HCT116 (cell line): Measurements from ENCODE around the gene TFF2. TPM values are rescaled to one million over a fixed set of nuclear protein-coding genes. Genes with fewer than 3 reads are reported as not detected.

Experiments
- ATAC-seq: fragments of 200-7000 bp; cut with Tn5 transposase; 2 replicates; pipeline ENCODE4 v1.9.1; 2020; ENCODE audit warnings: mild to moderate bottlenecking, moderate library complexity
- BruUV-seq: library from RNA; stranded (reverse); fragments of 400-500 nt; replicated peaks from 2 replicates; lab custom pipeline; 2021; lab: Mats Ljungman, UMichigan
- CTCF ChIA-PET: fragments of 300-600 bp; sonication (Branson Sonifier 250); formaldehyde crosslinking; loops from one replicate; lab custom pipeline; 2021; ENCODE audit warnings: antibody characterized with exemption; lab: Charles Lee
- POLR2A ChIA-PET: fragments of 300-600, 350-600 bp; sonication (Branson Sonifier 250); formaldehyde crosslinking; loops from one replicate; lab custom pipeline; 2021; ENCODE audit warnings: antibody characterized with exemption; lab: Charles Lee
- RAD21 ChIA-PET, 2 experiments: fragments of 300-600 bp; sonication (Branson Sonifier 250); formaldehyde crosslinking; loops; one replicate each; lab custom pipeline; 2023; ENCODE audit warnings: low total read pairs in 2 of 2; ENCODE audit not compliant: uncharacterized antibody in 2 of 2, unreplicated experiment in 2 of 2, low non-redundant PET in 1 of 2; lab: Charles Lee
- DNase-seq: peaks from one replicate; pipeline ENCODE4 v3.0.0-alpha.2; 2010; ENCODE audit warnings: low read depth, low spot score
- H2AFZ ChIP-seq: fragments of 200-600 bp; shearing (Covaris generic), sonication (generic); 2 replicates; pipeline ENCODE4 v1.6.1; 2017; ENCODE audit warnings: low read depth, mixed run types, mixed read lengths, antibody characterized with exemption, low read length; ENCODE audit not compliant: poor library complexity, severe bottlenecking
- H3K27ac ChIP-seq: 2 replicates; pipeline ENCODE4 v1.5.1; 2012; ENCODE audit warnings: low read depth, low read length
- H3K27me3 ChIP-seq: fragments of 200-600 bp; sonication (generic); 2 replicates; pipeline ENCODE4 v1.6.1; 2016; ENCODE audit warnings: mixed run types, low read length, mixed read lengths; ENCODE audit not compliant: insufficient read depth
- H3K36me3 ChIP-seq, 2 experiments: fragments of 200-500 bp in 1 of 2; fragments of 200-600 bp in 1 of 2; sonication (Bioruptor generic) in 1 of 2; sonication (generic) in 1 of 2; 2 replicates each; pipeline versions ENCODE4 v1.5.1 to v1.6.1; 2014 to 2016; ENCODE audit warnings: low read length in 2 of 2, inconsistent platforms in 1 of 2, mixed read lengths in 1 of 2, mixed run types in 1 of 2; ENCODE audit not compliant: insufficient read depth in 2 of 2, control insufficient read depth in 1 of 2
- H3K4me1 ChIP-seq, 2 experiments: fragments of 200-600 bp in 1 of 2; sonication (generic) in 1 of 2; 2 replicates each; pipeline versions ENCODE4 v1.5.1 to v1.6.1; 2012 to 2017; ENCODE audit warnings: low read length in 2 of 2, inconsistent platforms in 1 of 2, mild to moderate bottlenecking in 1 of 2, mixed read lengths in 1 of 2, mixed run types in 1 of 2, moderate library complexity in 1 of 2; ENCODE audit not compliant: insufficient read depth in 2 of 2, control insufficient read depth in 1 of 2
- H3K4me2 ChIP-seq: fragments of 200-600 bp; sonication (generic); 2 replicates; pipeline ENCODE4 v1.6.1; 2017; ENCODE audit warnings: mixed run types, low read length, mixed read lengths
- H3K4me3 ChIP-seq, 2 experiments: fragments of 200-600 bp in 1 of 2; sonication (generic) in 1 of 2; replicated peaks in 1 of 2; 2 replicates each; pipeline ENCODE4 v1.5.1; 2011 to 2016; ENCODE audit warnings: low read length in 2 of 2, control low read depth in 1 of 2, low read depth in 1 of 2, mild to moderate bottlenecking in 1 of 2, mixed read lengths in 1 of 2, mixed run types in 1 of 2
- H3K79me2 ChIP-seq: fragments of 200-600 bp; sonication (generic); 2 replicates; pipeline ENCODE4 v1.6.1; 2017; ENCODE audit warnings: mild to moderate bottlenecking, mixed run types, low read length, moderate library complexity, mixed read lengths; ENCODE audit not compliant: insufficient read depth
- H3K9ac ChIP-seq: fragments of 200-600 bp; sonication (generic); 2 replicates; pipeline ENCODE4 v1.6.1; 2016; ENCODE audit warnings: low read length, mixed read lengths
- H3K9me2 ChIP-seq: fragments of 200-600 bp; sonication (generic), shearing (Covaris generic); 2 replicates; pipeline ENCODE4 v1.6.1; 2017; ENCODE audit warnings: mixed run types, mild to moderate bottlenecking, moderate library complexity; ENCODE audit not compliant: insufficient read depth
- H3K9me3 ChIP-seq, 2 experiments: fragments of 200-500 bp in 1 of 2; fragments of 200-600 bp in 1 of 2; sonication (Bioruptor generic) in 1 of 2; sonication (generic) in 1 of 2; 2 replicates each; pipeline ENCODE4 v1.6.1; 2014 to 2017; ENCODE audit warnings: low read length in 2 of 2, mixed read lengths in 2 of 2, inconsistent platforms in 1 of 2, low read depth in 1 of 2, mild to moderate bottlenecking in 1 of 2, mixed run types in 1 of 2, moderate library complexity in 1 of 2; ENCODE audit not compliant: control insufficient read depth in 1 of 2, insufficient read depth in 1 of 2
- H4K20me1 ChIP-seq: fragments of 200-600 bp; sonication (generic), shearing (Covaris generic); 2 replicates; pipeline ENCODE4 v1.6.1; 2017; ENCODE audit warnings: mixed run types, mild to moderate bottlenecking, moderate library complexity; ENCODE audit not compliant: insufficient read depth
- CTCF ChIP-seq, 3 experiments: fragments of 200-600 bp in 1 of 3; sonication (generic) in 1 of 3; IDR thresholded peaks in 2 of 3; conservative IDR thresholded peaks in 1 of 3; 2 replicates each; pipeline ENCODE4 v1.5.1; 2012 to 2017; ENCODE audit warnings: low read depth in 2 of 3, low read length in 2 of 3, antibody characterized with exemption in 1 of 3, borderline replicate concordance in 1 of 3, control low read depth in 1 of 3, mild to moderate bottlenecking in 1 of 3, mixed read lengths in 1 of 3, mixed run types in 1 of 3, moderate library complexity in 1 of 3; ENCODE audit not compliant: insufficient read depth in 1 of 3
- ELF1 ChIP-seq: IDR thresholded peaks from 2 replicates; pipeline ENCODE4 v1.6.1; 2012; ENCODE audit warnings: low read depth, borderline replicate concordance
- EZH2 ChIP-seq: fragments of 200-600 bp; sonication (generic); IDR thresholded peaks from 2 replicates; pipeline ENCODE4 v1.6.1; 2017; ENCODE audit warnings: antibody characterized with exemption, mixed run types
- FOSL1 ChIP-seq: IDR thresholded peaks from 2 replicates; pipeline ENCODE4 v1.6.1; 2012; ENCODE audit warnings: low read depth
- MAX ChIP-seq: IDR thresholded peaks from 2 replicates; pipeline ENCODE4 v1.6.1; 2012
- POLR2AphosphoS5 ChIP-seq: IDR thresholded peaks from 2 replicates; pipeline ENCODE4 v1.6.1; 2011; ENCODE audit warnings: mild to moderate bottlenecking, low read depth, low read length, moderate library complexity
- RAD21 ChIP-seq: IDR thresholded peaks from 2 replicates; pipeline ENCODE4 v1.6.1; 2012; ENCODE audit warnings: low read depth, mild to moderate bottlenecking
- TCF7L2 ChIP-seq: IDR thresholded peaks from 2 replicates; pipeline ENCODE4 v1.7.0; 2011; ENCODE audit warnings: borderline replicate concordance, inconsistent platforms; ENCODE audit not compliant: insufficient read depth, insufficient read length; ENCODE audit errors: extremely low read depth
- YY1 ChIP-seq: IDR thresholded peaks from 2 replicates; pipeline ENCODE4 v1.6.1; 2011; ENCODE audit warnings: low read length, low read depth, moderate library complexity, mild to moderate bottlenecking; ENCODE audit not compliant: insufficient replicate concordance; ENCODE audit errors: extremely low read depth
- ZBTB33 ChIP-seq: IDR thresholded peaks from 2 replicates; pipeline ENCODE4 v1.6.1; 2011; ENCODE audit warnings: mild to moderate bottlenecking, low read length, moderate library complexity; ENCODE audit not compliant: insufficient replicate concordance; ENCODE audit errors: extremely low read depth
- ZFX ChIP-seq: fragments of 450-650 bp; IDR thresholded peaks from 2 replicates; pipeline ENCODE4 v1.6.1; 2017
- ZNF274 ChIP-seq: fragments of 200-500 bp; sonication (Bioruptor generic); IDR thresholded peaks from 2 replicates; pipeline ENCODE4 v1.6.1; 2014; ENCODE audit warnings: mild to moderate bottlenecking, low read depth, low read length, inconsistent platforms
- intact Hi-C: fragments of 100-400 bp; cut with micrococcal nuclease; formaldehyde crosslinking; loops from 2 replicates; pipeline ENCODE4 v1.10.0; 2022
- total RNA-seq: library from RNA; stranded (reverse); gene quantifications from one replicate; pipeline ENCODE4 v1.2.1, GENCODE V29; 2021; ENCODE audit not compliant: unreplicated experiment

The TFF2 gene
- total RNA-seq, 1 experiment from 2014 or later: not detected

GRCh38 chr21:42382915-42383314 lies 32.1 kb upstream of the TFF2 start:
- no peak for DNase-seq
- no peaks in the 10 kb centered on the region for H4K20me1 ChIP-seq
- no peaks in the 10 kb centered on the region for H3K9me2 ChIP-seq
- TF ChIP-seq ELF1 (no peak), MAX (no peak), EZH2 (no peak), POLR2AphosphoS5 (no peak), ZFX (no peak), ZNF274 (no peak), ZBTB33 (no peak), YY1 (no peak), CTCF (IDR thresholded peaks at IDR 0.05 in 2 of 3, conservative IDR thresholded peaks at IDR 0.05 in 1 of 3; ENCODE audit: borderline replicate concordance in 1 of 3, insufficient read depth in 1 of 3, low read depth in 2 of 3, low read length in 2 of 3) (no peak), FOSL1 (no peak), RAD21 (no peak), TCF7L2 (no peak)
- TF ChIP-seq, all 23 proteins: peak for 0
- no peaks in the 10 kb centered on the region for H3K36me3 ChIP-seq
- no peaks in the 10 kb centered on the region for H3K27me3 ChIP-seq
- CTCF ChIA-PET: interaction anchor here (2.1 kb wide), 1 partner anchor 22 kb away, joined by 7 read pairs; no protein-coding TSS in a partner anchor
- H3K4me2 ChIP-seq: no peak overlapping the region
- H2AFZ ChIP-seq: no peak overlapping the region
- peaks cover 4 to 5% of the 10 kb centered on the region in 2 experiments; a peak in 2 of 4 replicates for H3K9me3 ChIP-seq
- no peak overlapping the region for H3K4me3 ChIP-seq
- no peak for ATAC-seq
- RAD21 ChIA-PET: no interaction called here
- no peaks in the 10 kb centered on the region for H3K79me2 ChIP-seq
- H3K27ac ChIP-seq: no peak overlapping the region
- POLR2A ChIA-PET: no interaction called here
- BruUV-seq: no TSS peak
- H3K9ac ChIP-seq: no peak overlapping the region
- intact Hi-C loops: loop anchor here (10.0 kb wide), 1 partner anchor 152 kb away; no protein-coding TSS in a partner anchor
- H3K4me1 ChIP-seq: peaks cover 0 to 3% of the 10 kb centered on the region in 2 experiments; a peak in 1 of 4 replicates
